CD14-positive monocyte (primary cell): ENCODE measurements around the gene UBE2I. TPM values are rescaled to one million over a fixed set of nuclear protein-coding genes. Genes with fewer than 3 reads are reported as not detected.
A peak's percentile ranks its signal among the peaks of the same experiment; 100 is the strongest.

Source experiments
- DNase-seq, 3 donors: peaks; one replicate each; pipeline ENCODE4 v3.0.0-alpha.2; 2011 to 2022
- H2AFZ ChIP-seq: 2 replicates; pipeline ENCODE4 v1.6.0; 2012; ENCODE audit warnings: mild to moderate bottlenecking, low read depth, low read length, inconsistent platforms; ENCODE audit not compliant: insufficient read depth, poor library complexity, severe bottlenecking
- H3K27ac ChIP-seq, 2 donors: 1 replicate in 1 of 2; 2 replicates in 1 of 2; pipeline ENCODE4 v1.5.1; 2012 to 2013; ENCODE audit warnings: low read length in 2 of 2, control low read depth in 1 of 2, inconsistent platforms in 1 of 2, low read depth in 1 of 2, mild to moderate bottlenecking in 1 of 2
- H3K27me3 ChIP-seq, 2 donors: one replicate each; pipeline versions ENCODE4 v1.6.0 to v1.6.1; 2011 to 2013; ENCODE audit warnings: low read length in 2 of 2; ENCODE audit not compliant: control insufficient read depth in 2 of 2, insufficient read depth in 2 of 2
- H3K36me3 ChIP-seq, 2 donors: replicated peaks in 1 of 2; 1 replicate in 1 of 2; 2 replicates in 1 of 2; pipeline versions ENCODE4 v1.5.1 to v1.6.1; 2012 to 2013; ENCODE audit warnings: low read length in 2 of 2, control low read depth in 1 of 2, inconsistent platforms in 1 of 2, mild to moderate bottlenecking in 1 of 2; ENCODE audit not compliant: insufficient read depth in 2 of 2, control insufficient read depth in 1 of 2
- H3K4me1 ChIP-seq, 2 donors: 1 replicate in 1 of 2; 2 replicates in 1 of 2; pipeline versions ENCODE4 v1.5.1 to v1.6.1; 2012 to 2013; ENCODE audit warnings: low read length in 2 of 2, control low read depth in 1 of 2, inconsistent platforms in 1 of 2, mild to moderate bottlenecking in 1 of 2, moderate library complexity in 1 of 2; ENCODE audit not compliant: insufficient read depth in 2 of 2, control insufficient read depth in 1 of 2
- H3K4me2 ChIP-seq: replicated peaks from 2 replicates; pipeline ENCODE3; 2012; ENCODE audit warnings: low read length, moderate library complexity, mild to moderate bottlenecking; ENCODE audit not compliant: poor library complexity, severe bottlenecking; ENCODE audit errors: extremely low read depth
- H3K4me3 ChIP-seq, 3 experiments: fragments of 200-600 bp in 1 of 3; sonication (generic) in 1 of 3; replicated peaks in 1 of 3; 1 replicate in 2 of 3; 2 replicates in 1 of 3; pipeline ENCODE4 v1.5.1; 2011 to 2013; ENCODE audit warnings: low read length in 3 of 3, mild to moderate bottlenecking in 3 of 3, control low read depth in 2 of 3, low read depth in 2 of 3, inconsistent platforms in 1 of 3, moderate library complexity in 1 of 3
- H3K79me2 ChIP-seq: 2 replicates; pipeline ENCODE4 v1.6.0; 2012; ENCODE audit warnings: mild to moderate bottlenecking, control low read depth, inconsistent platforms, low read length, moderate library complexity; ENCODE audit not compliant: insufficient read depth
- H3K9ac ChIP-seq: 2 replicates; pipeline ENCODE4 v1.6.0; 2017; ENCODE audit warnings: low read length, mild to moderate bottlenecking; ENCODE audit not compliant: insufficient read depth, poor library complexity, severe bottlenecking
- H3K9me3 ChIP-seq, 2 donors: replicated peaks in 1 of 2; 1 replicate in 1 of 2; 2 replicates in 1 of 2; pipeline versions ENCODE4 v1.5.1 to v1.6.1; 2012 to 2013; ENCODE audit warnings: low read length in 2 of 2, control low read depth in 1 of 2; ENCODE audit not compliant: control insufficient read depth in 1 of 2, insufficient read depth in 1 of 2
- H4K20me1 ChIP-seq: 2 replicates; pipeline ENCODE4 v1.6.0; 2012; ENCODE audit warnings: mild to moderate bottlenecking, low read length, control low read depth, moderate library complexity; ENCODE audit not compliant: insufficient read depth
- H3K27ac Mint-ChIP-seq, 7 donors: one replicate each; pipeline ENCODE4 v1.8.0; 2020; ENCODE audit warnings: mild to moderate bottlenecking in 7 of 7, mixed read lengths in 7 of 7, moderate library complexity in 6 of 7, inconsistent platforms in 2 of 7
- H3K27me3 Mint-ChIP-seq, 3 donors: one replicate each; pipeline ENCODE4 v1.8.0; 2021 to 2022; ENCODE audit warnings: low read depth in 3 of 3, mild to moderate bottlenecking in 3 of 3, mixed read lengths in 3 of 3, moderate library complexity in 3 of 3, inconsistent platforms in 1 of 3
- H3K36me3 Mint-ChIP-seq, 2 donors: one replicate each; pipeline ENCODE4 v1.8.0; 2020; ENCODE audit warnings: mixed read lengths in 2 of 2, inconsistent platforms in 1 of 2, mild to moderate bottlenecking in 1 of 2
- H3K4me1 Mint-ChIP-seq: one replicate; pipeline ENCODE4 v1.8.0; 2020; ENCODE audit warnings: mild to moderate bottlenecking, mixed read lengths
- H3K4me3 Mint-ChIP-seq, 2 donors: one replicate each; pipeline ENCODE4 v1.8.0; 2020; ENCODE audit warnings: mild to moderate bottlenecking in 2 of 2, mixed read lengths in 2 of 2, moderate library complexity in 1 of 2
- H3K9me3 Mint-ChIP-seq, 7 donors: one replicate each; pipeline ENCODE4 v1.8.0; 2020 to 2022; ENCODE audit warnings: mixed read lengths in 7 of 7, mild to moderate bottlenecking in 6 of 7, moderate library complexity in 6 of 7, inconsistent platforms in 2 of 7
- CTCF ChIP-seq: fragments of 200-600 bp; IDR thresholded peaks from one replicate; pipeline ENCODE4 v1.8.0; 2022; ENCODE audit warnings: antibody characterized with exemption, mild to moderate bottlenecking
- WGBS: methylation state at CpG from one replicate; pipeline ENCODE4 v1.1.5; 2013; ENCODE audit warnings: missing lambda C conversion rate; ENCODE audit not compliant: insufficient coverage; 5-methylcytosine and 5-hydroxymethylcytosine counted together
- intact Hi-C, 2 donors: fragments of 100-400 bp; cut with micrococcal nuclease; formaldehyde crosslinking; loops; one replicate each; pipeline versions ENCODE4 v1.15.0 to v1.15.1; 2023
- polyA plus RNA-seq, 3 donors: library from polyadenylated mRNA; depleted of rRNA in 1 of 3; unstranded in 2 of 3; stranded (reverse) in 1 of 3; fragments of 300-500 nt in 2 of 3; fragments of >200 nt in 1 of 3; fragmentation: Illumina TruSeq in 2 of 3; gene quantifications; 1 replicate in 2 of 3; 2 replicates in 1 of 3; pipeline ENCODE4 v1.2.3, GENCODE V29; 2012 to 2021

The UBE2I gene
- polyA plus RNA-seq, 3 donors = 76.8 to 112 (median 88.8) TPM

- Histone ChIP-seq H3K4me2 (no peak overlapping the region), H4K20me1 (peaks cover 92% of the 10 kb centered on the region), H3K79me2 (peaks cover 85% of the 10 kb centered on the region), H3K27me3 (no peaks in the 10 kb centered on the region), H3K4me1 (peaks cover 21 to 32% of the 10 kb centered on the region in 2 donors), H3K9ac (peak overlapping the region; percentile 1), H3K36me3 (peaks cover 5 to 10% of the 10 kb centered on the region in 2 donors), H3K4me3 (no peak overlapping the region), H2AFZ (no peak overlapping the region), H3K9me3 (no peaks in the 10 kb centered on the region), H3K27ac (no peak overlapping the region)
- WGBS = 95% methylated on average over 30 of the region's 49 CpGs
- intact Hi-C loops = loop anchor here in 1 of 2 donors (10.0 kb wide), 1 partner anchor 60 kb away; the partner anchor contains the start of gene UNKL
- Mint-ChIP-seq H3K27ac (peak overlapping the region in 3 of 7 donors; percentile 11 to 80 (median 36)), H3K4me3 (no peak overlapping the region), H3K27me3 (no peaks in the 10 kb centered on the region), H3K9me3 (peaks cover 0 to 4% (median 0%) of the 10 kb centered on the region in 7 donors), H3K36me3 (peaks cover 13 to 32% of the 10 kb centered on the region in 2 donors), H3K4me1 (peaks cover 38% of the 10 kb centered on the region)
- TF ChIP-seq CTCF = no peak
- no peak for DNase-seq
Measured at GRCh38 chr16:1354815-1355540, 45.5 kb downstream of the UBE2I start.

- H3K27ac ChIP-seq = no peak overlapping the region
- 98% methylated on average over 15 of the region's 15 CpGs for WGBS
- no peaks in the 10 kb centered on the region for H3K27me3 ChIP-seq
- peak overlapping the region; percentile 1 for H3K9ac ChIP-seq
- H2AFZ ChIP-seq = no peak overlapping the region
- H3K4me3 ChIP-seq = no peak overlapping the region
- no peak for DNase-seq
- Mint-ChIP-seq H3K9me3 (peaks cover 0 to 4% (median 0%) of the 10 kb centered on the region in 7 donors), H3K36me3 (peaks cover 17 to 34% of the 10 kb centered on the region in 2 donors), H3K4me3 (no peak overlapping the region), H3K27me3 (no peaks in the 10 kb centered on the region), H3K4me1 (peaks cover 33% of the 10 kb centered on the region), H3K27ac (no peak overlapping the region)
- peaks cover 18 to 28% of the 10 kb centered on the region in 2 donors for H3K4me1 ChIP-seq
- H3K4me2 ChIP-seq = no peak overlapping the region
- no peak for TF ChIP-seq CTCF
- H4K20me1 ChIP-seq = peaks cover 93% of the 10 kb centered on the region
- H3K9me3 ChIP-seq = no peaks in the 10 kb centered on the region
- intact Hi-C loops = loop anchor here in 1 of 2 donors (10.0 kb wide), 1 partner anchor 59 kb away; the partner anchor contains the start of gene UNKL
- peaks cover 90% of the 10 kb centered on the region for H3K79me2 ChIP-seq
- H3K36me3 ChIP-seq = peaks cover 8 to 16% of the 10 kb centered on the region in 2 donors
Measured at GRCh38 chr16:1355591-1355990, 46.2 kb downstream of the UBE2I start.
